NT2/D1 (cell line): Measurements from ENCODE around the gene MYLK2.
A peak's percentile ranks its signal among the peaks of the same experiment; 100 is the strongest.
"Not testable (repeated sequence)": the region's sequence is repeated elsewhere in the genome, so short reads cannot be mapped to it uniquely, and the experiment has no call there.

Experiments
- DNase-seq: peaks from one replicate; pipeline ENCODE4 v3.0.0-alpha.2; 2011; ENCODE audit warnings: low read depth, low spot score
- H3K27me3 ChIP-seq: 2 replicates; pipeline ENCODE4 v1.6.0; 2011; ENCODE audit warnings: mild to moderate bottlenecking; ENCODE audit not compliant: insufficient read length, insufficient read depth
- H3K36me3 ChIP-seq: 2 replicates; pipeline ENCODE4 v1.6.1; 2011; ENCODE audit warnings: mild to moderate bottlenecking, low read length, mixed read lengths; ENCODE audit not compliant: insufficient read depth, insufficient read length
- H3K4me1 ChIP-seq: 2 replicates; pipeline ENCODE4 v1.5.1; 2011; ENCODE audit not compliant: insufficient read depth, insufficient read length
- H3K4me3 ChIP-seq: 2 replicates; pipeline ENCODE4 v1.5.1; 2011; ENCODE audit warnings: low read depth; ENCODE audit not compliant: insufficient read length
- H3K9ac ChIP-seq: 2 replicates; pipeline ENCODE4 v1.6.0; 2011; ENCODE audit warnings: low read depth; ENCODE audit not compliant: insufficient read length
- H3K9me3 ChIP-seq: 2 replicates; pipeline ENCODE4 v1.5.1; 2011; ENCODE audit warnings: mild to moderate bottlenecking, low read length; ENCODE audit not compliant: insufficient read depth
- SUZ12 ChIP-seq: IDR thresholded peaks from 2 replicates; pipeline ENCODE4 v1.6.1; 2011; ENCODE audit not compliant: insufficient read length, insufficient read depth; ENCODE audit errors: extremely low read depth
- YY1 ChIP-seq: IDR thresholded peaks from 2 replicates; pipeline ENCODE4 v1.6.1; 2011; ENCODE audit not compliant: insufficient read length, insufficient read depth
- ZNF274 ChIP-seq: IDR thresholded peaks from 2 replicates; pipeline ENCODE4 v1.6.1; 2011; ENCODE audit warnings: mild to moderate bottlenecking, low read depth, low read length

Gene MYLK2

GRCh38 chr20:31824125-31824485, 4.9 kb downstream of the MYLK2 start:
- Histone ChIP-seq H3K27me3 (no peaks in the 10 kb centered on the region), H3K4me3 (no peak overlapping the region), H3K36me3 (peaks cover 5% of the 10 kb centered on the region), H3K4me1 (peaks cover 15% of the 10 kb centered on the region), H3K9me3 (no peaks in the 10 kb centered on the region), H3K9ac (peak overlapping the region; percentile 27)
- no peak for TF ChIP-seq ZNF274
- TF ChIP-seq YY1 = no peak
- no peak for TF ChIP-seq SUZ12
- DNase-seq = no peak

GRCh38 chr20:31824554-31825313, 5.6 kb downstream of the MYLK2 start:
- H3K4me3 ChIP-seq = no peak overlapping the region
- no peak for DNase-seq
- H3K27me3 ChIP-seq = no peaks in the 10 kb centered on the region
- peaks cover 15% of the 10 kb centered on the region for H3K4me1 ChIP-seq
- peaks cover 5% of the 10 kb centered on the region for H3K36me3 ChIP-seq
- H3K9ac ChIP-seq = no peak overlapping the region
- no peak for TF ChIP-seq ZNF274
- no peaks in the 10 kb centered on the region for H3K9me3 ChIP-seq

GRCh38 chr20:31826074-31826473, 6.9 kb downstream of the MYLK2 start:
- Histone ChIP-seq H3K4me3 (no peak overlapping the region), H3K9me3 (no peaks in the 10 kb centered on the region), H3K9ac (no peak overlapping the region), H3K36me3 (peaks cover 5% of the 10 kb centered on the region), H3K27me3 (no peaks in the 10 kb centered on the region), H3K4me1 (peaks cover 15% of the 10 kb centered on the region)
- TF ChIP-seq YY1 (no peak), ZNF274 (no peak), SUZ12 (no peak)
- no peak for DNase-seq

- H3K9me3 ChIP-seq = no peaks in the 10 kb centered on the region
- TF ChIP-seq YY1 (no peak), SUZ12 (no peak), ZNF274 (no peak)
- no peak for DNase-seq
- peaks cover 5% of the 10 kb centered on the region for H3K36me3 ChIP-seq
- no peaks in the 10 kb centered on the region for H3K27me3 ChIP-seq
- H3K9ac ChIP-seq = no peak overlapping the region
- no peak overlapping the region for H3K4me3 ChIP-seq
- peaks cover 15% of the 10 kb centered on the region for H3K4me1 ChIP-seq
Measured at GRCh38 chr20:31827059-31827458, 7.9 kb downstream of the MYLK2 start.

GRCh38 chr20:31828016-31828415, 8.9 kb downstream of the MYLK2 start:
- H3K4me1 ChIP-seq, H3K9me3 ChIP-seq, H3K4me3 ChIP-seq, DNase-seq, H3K27me3 ChIP-seq, H3K9ac ChIP-seq, H3K36me3 ChIP-seq: not testable (repeated sequence)

GRCh38 chr20:31829731-31830130, 10.6 kb downstream of the MYLK2 start:
- Histone ChIP-seq H3K9me3 (no peaks in the 10 kb centered on the region), H3K27me3 (no peaks in the 10 kb centered on the region)

GRCh38 chr20:31830406-31830981, 11.3 kb downstream of the MYLK2 start:
- H3K9ac ChIP-seq = no peak overlapping the region
- H3K9me3 ChIP-seq = no peaks in the 10 kb centered on the region
- DNase-seq = no peak
- H3K4me1 ChIP-seq = peaks cover 9% of the 10 kb centered on the region
- no peak overlapping the region for H3K4me3 ChIP-seq
- peaks cover 5% of the 10 kb centered on the region for H3K36me3 ChIP-seq
- TF ChIP-seq SUZ12 = no peak
- no peak for TF ChIP-seq ZNF274
- TF ChIP-seq YY1 = no peak
- H3K27me3 ChIP-seq = no peaks in the 10 kb centered on the region

More at GRCh38 chr20:31829731-31830130, 10.6 kb downstream of the MYLK2 start:
- H3K36me3 ChIP-seq = peaks cover 5% of the 10 kb centered on the region
- H3K4me3 ChIP-seq = no peak overlapping the region
- no peak for TF ChIP-seq YY1
- TF ChIP-seq SUZ12 = no peak
- TF ChIP-seq ZNF274 = no peak
- DNase-seq = no peak
- H3K9ac ChIP-seq = no peak overlapping the region
- H3K4me1 ChIP-seq = peaks cover 9% of the 10 kb centered on the region
